HG03565 (cell line): ENCODE measurements around the gene PAX8.

Experiments used
- ATAC-seq: cut with Tn5 transposase; IDR thresholded peaks from one replicate; pipeline ENCODE4 v1.9.1; 2021; ENCODE audit warnings: mild to moderate bottlenecking, moderate library complexity; ENCODE audit not compliant: unreplicated experiment

Gene PAX8

DNA sequence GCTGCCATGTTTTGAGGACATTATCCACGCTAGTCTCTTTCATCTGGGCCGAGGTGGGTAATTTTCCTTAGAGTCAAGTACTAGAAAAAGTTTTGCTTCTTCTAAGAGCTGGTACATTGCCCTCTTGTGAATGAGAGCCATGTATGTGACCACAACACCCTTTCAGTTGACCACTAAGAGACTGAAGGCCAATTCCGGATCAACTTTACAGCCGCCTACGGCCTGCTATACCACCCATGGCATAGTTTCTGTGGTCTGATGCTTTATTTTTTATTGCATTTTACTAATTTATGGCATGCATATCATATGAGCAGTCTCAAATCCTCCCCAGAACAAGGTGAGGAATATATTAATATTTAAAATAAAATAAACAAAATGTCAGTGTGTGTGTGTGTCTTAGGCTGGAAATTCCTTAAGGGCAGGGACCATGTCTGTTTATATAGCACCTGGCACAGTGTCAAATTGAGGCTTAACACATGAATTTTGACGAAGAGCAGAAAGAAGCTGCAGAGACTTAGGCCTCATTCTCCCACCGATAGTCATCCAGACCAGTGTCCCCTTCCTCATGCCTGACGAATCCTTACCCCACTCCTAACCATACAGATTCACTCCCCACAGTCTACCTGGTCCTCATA is 69.6 kb downstream of the PAX8 start:
- no peak for ATAC-seq

GRCh38 chr2:113208396-113208795 is 70.3 kb downstream of the PAX8 start:
- ATAC-seq: no peak

GRCh38 chr2:113207021-113207420 is 71.7 kb downstream of the PAX8 start:
- ATAC-seq: no peak

GRCh38 chr2:113206251-113206650 is 72.5 kb downstream of the PAX8 start:
- no peak for ATAC-seq

- ATAC-seq: peak; percentile 62
These were observed 74.7 kb downstream of the PAX8 start for GRCh38 chr2:113203901-113204519.

GRCh38 chr2:113203217-113203530 is 75.5 kb downstream of the PAX8 start:
- no peak for ATAC-seq

- ATAC-seq: no peak
These were observed 76.2 kb downstream of the PAX8 start for GRCh38 chr2:113202305-113203216.

GRCh38 chr2:113201496-113202304 is 77.0 kb downstream of the PAX8 start:
- no peak for ATAC-seq

- ATAC-seq: no peak
These were observed 77.8 kb downstream of the PAX8 start for GRCh38 chr2:113200736-113201490.

- no peak for ATAC-seq
These were observed 78.5 kb downstream of the PAX8 start for GRCh38 chr2:113200236-113200635.

GRCh38 chr2:113198790-113199612 is 79.7 kb downstream of the PAX8 start:
- peak; percentile 74 for ATAC-seq

- ATAC-seq: no peak
These were observed 80.5 kb downstream of the PAX8 start for GRCh38 chr2:113198048-113198789.

DNA sequence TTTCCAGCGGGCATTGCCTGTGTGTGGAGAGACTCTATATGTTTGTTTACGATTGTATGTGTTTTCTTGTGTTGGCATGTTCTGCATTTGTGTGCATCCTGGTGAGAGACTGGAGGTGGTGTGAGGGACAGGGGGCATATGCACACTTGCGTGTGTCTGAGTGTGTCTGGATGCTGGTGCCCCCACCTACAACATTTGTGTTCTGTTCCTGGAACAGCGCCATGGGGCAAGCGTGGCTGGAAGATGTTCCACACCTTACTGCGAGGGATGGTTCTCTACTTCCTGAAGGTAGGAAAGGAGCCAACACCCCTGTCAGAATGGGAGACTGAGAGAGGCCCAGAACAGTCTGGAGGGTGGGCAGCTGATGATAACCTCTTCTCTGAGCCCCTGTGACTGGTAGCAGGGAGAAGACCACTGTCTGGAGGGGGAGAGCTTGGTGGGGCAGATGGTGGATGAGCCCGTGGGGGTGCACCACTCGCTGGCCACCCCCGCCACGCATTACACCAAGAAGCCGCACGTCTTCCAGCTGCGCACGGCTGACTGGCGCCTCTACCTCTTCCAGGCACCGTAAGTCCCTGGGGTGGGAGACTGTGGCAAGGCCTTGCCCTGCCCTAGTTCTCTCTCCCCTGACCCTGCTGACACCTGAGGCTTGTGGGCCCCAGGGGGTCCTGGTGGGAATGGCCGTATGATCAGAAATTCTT is 81.2 kb downstream of the PAX8 start:
- ATAC-seq: no peak

GRCh38 chr2:113196839-113197238 is 81.9 kb downstream of the PAX8 start:
- ATAC-seq: no peak

GRCh38 chr2:113195923-113196501 is 82.7 kb downstream of the PAX8 start:
- no peak for ATAC-seq

GRCh38 chr2:113192459-113193100 is 86.1 kb downstream of the PAX8 start:
- no peak for ATAC-seq

GRCh38 chr2:113190871-113191270 is 87.8 kb downstream of the PAX8 start:
- no peak for ATAC-seq
